ENCODE data around the gene IRAK1.

IRAK1 gene

DNA sequence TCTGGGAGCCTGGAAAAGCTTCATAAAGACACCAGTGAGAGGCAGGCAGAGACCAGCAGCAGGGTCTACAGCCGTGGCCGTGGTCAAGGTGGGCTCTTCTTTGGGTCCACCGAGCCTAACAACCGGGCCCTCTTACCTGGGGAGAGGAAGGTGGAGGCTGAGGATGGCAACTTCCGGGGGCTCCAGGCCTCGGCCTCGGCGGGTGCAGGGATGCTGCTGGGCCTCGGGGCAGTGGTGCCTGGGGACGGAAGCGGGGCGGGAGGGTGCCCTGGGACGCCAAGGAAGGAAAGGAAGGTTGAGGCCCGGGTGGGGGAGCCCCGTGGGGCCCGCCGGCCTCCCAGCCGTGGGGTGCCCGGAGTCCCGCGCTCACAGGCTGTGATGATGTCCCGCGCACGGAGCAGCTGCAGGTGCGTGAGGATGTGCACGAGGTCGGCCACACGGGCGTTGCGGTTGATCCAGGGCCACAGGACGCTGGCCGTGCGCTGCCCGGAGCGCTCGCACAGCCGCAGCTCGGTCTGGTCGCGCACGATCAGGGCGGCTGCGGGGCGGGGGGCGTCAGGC is 561 bp downstream of the IRAK1 start:
- peak; percentile 54 for DNase-seq (ENCODE audit: low spot score)

DNA sequence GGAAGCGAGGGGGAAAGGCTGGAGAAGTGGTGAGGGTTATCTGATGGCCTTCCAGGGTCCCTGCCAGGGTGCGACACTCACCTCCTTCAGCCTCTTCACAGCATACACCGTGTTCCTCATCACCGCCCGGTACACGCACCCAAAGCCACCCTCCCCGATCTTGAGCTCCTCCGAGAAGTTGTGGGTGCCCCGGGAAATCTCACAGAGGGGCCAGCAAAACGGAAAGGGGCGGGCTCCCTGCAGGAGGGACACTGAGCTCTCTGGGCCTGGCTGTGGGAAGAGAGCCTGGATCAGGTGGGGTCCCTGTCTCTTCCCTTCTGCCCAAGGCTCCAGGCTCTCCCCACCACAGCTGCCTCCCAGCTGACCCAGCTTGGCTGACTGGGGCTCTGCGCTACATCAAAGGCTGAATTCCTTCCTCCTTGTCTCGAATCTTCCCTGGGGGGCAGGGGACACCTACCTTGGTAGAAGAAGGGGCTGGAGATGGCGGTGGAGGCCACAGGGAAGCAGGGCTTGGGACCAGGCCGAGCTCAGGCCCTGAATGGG is 1.1 kb downstream of the IRAK1 start:
- DNase-seq (ENCODE audit: low spot score), result no peak

DNA sequence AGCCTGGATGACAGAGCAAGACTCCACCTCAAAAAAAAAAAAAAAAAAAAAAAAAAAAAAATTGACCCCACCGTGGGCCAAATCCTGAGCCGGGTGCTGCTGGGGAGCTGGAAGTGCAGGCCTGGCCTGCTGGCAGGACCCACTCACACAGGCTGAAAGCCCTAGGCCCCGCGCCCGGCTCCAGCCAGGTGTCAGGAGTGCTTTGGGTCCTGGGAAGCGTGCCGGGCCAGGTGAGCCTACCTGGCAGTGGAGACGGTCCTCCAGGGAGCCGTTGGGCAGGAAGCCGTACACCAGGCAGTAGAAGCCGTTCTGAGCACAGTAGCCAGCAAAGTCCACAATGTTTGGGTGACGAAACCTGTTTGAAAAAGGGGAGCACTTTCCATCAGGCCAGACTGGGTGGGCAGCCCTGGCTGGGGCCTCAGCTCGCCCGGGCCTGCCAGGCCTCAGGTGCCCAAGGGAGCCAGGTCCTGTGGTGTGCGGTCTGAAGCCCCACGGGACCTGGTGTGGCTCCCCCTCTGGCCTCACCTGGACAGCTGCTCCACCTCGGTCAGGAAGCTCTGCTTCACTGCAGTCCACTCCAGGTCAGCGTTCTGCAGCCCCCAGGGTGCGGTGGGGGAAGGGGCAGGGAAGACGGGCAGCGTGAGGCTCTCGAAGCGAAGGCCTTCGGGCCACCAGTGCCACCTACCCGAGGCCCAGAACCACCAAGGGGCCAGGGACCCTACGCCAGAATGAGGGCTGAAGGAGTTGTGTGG is 1.8 kb downstream of the IRAK1 start:
- DNase-seq (ENCODE audit: low spot score), result no peak

DNA sequence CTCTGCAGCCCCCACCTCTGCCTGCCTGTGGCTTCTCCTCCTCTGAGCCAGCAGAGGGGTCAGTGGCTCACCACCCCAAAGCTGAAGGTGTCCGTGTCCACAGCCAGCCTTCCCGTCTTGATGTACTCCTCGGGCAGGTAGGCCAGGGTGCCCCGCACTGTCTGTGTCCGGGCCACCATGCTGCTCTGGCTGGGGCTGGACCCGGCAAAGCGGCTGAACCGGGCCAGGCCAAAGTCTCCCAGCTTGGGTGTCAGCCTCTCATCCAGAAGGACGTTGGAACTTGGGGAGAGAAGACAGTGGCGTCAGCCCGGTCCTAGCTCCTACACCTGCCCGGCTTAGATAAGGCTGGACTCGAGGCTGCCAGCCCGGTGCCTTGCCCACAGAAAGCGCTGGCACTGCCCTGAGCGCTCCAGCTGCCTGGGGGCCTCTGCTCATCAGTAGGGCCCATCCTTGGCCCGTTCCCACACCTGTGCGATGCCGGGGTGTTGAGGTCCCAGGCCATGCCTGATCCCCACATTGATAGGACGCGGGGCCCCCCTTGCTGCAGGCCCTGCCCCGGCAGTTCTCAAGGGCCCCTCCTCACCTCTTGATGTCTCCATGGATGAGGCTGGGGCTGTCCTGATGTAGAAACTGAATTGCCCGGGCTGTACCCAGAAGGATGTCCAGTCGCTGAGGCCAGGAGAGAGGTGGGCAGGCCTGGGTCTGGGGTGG is 3.2 kb downstream of the IRAK1 start:
- DNase-seq (ENCODE audit: low spot score), result no peak

DNA sequence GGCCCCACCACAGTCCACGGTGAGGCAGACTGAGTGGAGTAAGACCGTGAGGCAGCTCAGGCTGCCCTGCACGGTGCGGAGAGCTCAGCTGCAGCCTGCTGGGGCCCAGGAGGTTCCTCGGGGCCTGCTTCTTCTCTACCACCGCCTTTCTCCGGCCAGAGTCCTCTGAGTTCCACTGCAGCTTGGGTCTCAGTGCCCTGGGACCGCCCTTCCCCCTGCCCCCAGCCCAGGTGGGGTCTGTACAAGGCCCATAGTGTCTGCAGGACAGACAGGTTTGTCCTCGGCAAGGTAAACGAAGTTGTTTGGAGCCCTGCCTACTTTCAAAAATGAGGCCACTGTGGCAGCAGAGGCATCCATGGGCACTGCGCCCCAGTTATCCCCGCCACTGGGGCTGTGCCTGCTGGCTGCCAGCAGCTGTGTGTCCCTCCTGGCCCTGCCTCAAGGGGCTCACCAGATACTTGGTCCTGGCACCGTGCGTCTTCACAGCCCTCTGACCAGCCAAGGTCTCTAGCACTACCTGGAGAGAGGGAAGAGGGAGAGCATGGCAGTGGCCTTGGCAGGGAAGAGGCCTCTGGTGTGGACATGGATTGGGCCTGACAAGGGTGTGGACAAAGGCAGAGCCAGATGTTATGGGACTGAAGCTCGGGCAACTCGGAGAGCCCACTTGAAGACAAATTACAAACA is 4.0 kb downstream of the IRAK1 start:
- no peak for DNase-seq (ENCODE audit: low spot score)

DNA sequence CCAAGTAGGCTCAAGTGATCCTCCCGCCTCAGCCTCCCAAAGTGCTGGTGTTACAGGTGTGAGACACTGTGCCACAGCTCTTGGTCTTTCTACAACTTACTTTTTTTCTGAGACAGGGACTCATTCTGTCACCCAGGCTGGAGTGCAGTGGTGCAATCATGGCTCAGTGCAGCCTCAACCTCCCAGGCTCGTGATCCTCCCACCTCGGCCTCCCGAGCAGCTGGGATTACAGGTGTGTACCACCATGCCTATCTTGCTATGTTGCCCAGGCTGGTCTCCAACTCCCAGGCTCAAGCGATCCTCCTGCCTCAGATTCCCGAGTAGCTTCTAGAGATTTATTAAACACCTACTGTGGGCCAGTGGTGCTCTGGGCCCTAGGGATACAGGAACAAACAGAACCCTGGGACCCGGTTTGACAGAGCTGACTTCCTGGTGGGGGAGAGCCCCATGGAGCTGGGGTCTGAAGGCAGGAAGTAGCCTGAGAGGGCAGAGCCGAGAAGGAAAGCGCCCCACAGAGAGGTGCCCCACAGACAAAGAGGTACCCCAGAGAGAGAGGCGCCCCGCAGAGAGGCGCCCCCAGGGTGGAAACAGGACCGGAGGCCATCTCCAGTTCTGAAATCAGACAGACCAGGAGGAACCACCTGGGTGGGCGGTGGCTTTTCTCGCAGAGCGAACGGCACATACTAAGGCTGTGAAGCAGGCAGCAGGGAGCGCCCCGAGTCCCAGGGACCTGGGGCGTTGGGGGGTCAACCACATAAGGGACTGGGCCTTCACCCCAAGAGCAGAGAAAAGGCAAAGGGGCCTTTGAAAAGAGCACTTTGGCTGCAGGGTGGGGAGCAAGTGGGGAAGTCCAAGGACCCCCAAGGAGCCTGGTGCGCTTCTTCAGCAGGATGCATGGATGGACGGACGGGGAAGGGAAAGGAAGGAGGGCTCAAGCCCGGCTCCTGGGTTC is 5.0 kb downstream of the IRAK1 start:
- no peak for DNase-seq (ENCODE audit: low spot score)

DNA sequence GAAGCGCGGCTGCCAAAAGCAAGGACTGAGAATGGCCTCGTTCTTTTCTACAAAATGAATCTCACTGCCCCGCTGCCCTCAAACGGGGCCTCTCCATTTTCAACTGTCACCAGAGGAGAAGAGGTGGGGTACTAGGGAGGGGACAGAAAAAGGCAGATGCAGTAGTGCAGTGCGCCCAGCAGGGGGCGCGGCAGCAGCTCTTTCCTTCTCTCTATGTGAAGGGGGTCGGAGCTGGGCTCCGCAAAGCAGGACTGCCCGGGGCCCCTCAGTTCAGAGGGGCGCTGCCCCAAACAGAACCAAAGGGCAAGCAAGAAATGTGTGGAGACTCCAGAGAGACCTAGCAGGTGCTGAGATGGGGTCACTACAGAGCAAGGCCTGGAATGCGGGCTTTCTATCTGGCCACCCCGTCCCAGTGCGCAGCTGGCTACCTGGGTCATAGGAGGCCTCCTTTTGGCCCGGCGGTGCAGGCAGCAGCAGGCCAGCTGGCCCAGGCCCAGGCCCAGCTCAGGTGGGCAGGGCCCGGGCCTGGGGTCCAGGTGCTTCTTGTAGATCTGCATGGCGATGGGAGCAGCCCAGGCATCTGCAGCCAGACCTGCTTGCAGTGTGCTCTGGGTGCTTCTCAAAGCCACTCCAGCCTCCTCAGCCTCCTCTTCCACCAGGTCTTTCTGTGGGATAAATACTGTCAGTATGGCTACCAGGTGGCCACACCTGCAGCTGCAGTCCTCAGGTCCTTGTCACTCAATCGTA is 5.9 kb downstream of the IRAK1 start:
- DNase-seq (ENCODE audit: low spot score), result peak; percentile 79

DNA sequence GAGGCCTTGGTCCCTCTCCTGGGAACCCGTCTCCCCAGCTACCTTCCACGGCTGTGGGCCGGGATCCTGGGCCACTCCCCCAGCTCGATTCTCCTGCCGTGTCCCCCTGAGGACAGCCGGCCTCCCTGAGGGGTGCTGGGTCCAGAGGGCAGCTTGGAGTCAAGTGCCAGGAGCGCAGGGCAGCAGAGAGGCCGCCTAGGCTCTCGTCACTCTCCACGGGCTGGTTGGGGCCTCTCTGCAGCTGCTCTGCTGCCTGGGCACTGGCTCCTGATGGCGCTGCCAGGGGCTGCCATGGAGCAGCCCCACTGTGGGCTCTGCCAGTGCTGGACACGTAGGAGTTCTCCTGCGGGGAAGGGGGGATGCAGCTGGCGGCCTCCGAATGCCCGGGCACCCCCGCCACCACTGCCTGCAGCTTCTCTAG is 6.7 kb downstream of the IRAK1 start:
- DNase-seq (ENCODE audit: low spot score), result no peak

DNA sequence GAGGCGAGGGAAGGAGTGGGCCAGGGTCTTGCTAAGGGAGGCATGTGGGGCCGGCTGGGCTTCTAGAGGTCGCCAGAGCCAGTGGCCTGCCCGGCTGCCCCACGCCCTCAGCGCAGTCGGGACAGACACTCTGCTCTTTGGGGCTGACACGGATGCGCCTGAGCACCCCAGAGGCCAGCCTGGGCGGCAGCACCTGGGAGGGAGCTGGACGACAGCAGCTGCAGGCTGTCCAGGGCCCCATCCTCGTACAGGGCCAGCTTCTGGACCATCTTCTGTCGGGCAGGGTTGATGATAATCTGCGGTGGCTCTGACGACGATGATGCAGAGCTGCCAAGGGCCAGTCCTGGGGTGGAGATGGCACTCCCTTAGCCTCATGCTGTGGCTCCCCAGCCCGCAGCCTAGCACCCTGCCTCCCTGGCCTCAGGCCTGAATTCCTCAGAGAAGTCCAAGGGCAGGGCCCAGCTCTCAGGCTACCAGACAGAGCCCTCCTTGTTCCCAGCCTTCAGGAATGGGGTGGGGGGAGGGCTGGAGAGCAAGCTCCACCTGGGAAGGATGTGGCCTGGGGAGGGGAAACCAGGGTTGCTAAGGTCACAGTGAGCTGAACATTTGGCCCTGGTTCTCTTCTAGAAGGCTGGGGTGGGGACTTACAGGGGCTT is 7.2 kb downstream of the IRAK1 start:
- DNase-seq (ENCODE audit: low spot score), result no peak

DNA sequence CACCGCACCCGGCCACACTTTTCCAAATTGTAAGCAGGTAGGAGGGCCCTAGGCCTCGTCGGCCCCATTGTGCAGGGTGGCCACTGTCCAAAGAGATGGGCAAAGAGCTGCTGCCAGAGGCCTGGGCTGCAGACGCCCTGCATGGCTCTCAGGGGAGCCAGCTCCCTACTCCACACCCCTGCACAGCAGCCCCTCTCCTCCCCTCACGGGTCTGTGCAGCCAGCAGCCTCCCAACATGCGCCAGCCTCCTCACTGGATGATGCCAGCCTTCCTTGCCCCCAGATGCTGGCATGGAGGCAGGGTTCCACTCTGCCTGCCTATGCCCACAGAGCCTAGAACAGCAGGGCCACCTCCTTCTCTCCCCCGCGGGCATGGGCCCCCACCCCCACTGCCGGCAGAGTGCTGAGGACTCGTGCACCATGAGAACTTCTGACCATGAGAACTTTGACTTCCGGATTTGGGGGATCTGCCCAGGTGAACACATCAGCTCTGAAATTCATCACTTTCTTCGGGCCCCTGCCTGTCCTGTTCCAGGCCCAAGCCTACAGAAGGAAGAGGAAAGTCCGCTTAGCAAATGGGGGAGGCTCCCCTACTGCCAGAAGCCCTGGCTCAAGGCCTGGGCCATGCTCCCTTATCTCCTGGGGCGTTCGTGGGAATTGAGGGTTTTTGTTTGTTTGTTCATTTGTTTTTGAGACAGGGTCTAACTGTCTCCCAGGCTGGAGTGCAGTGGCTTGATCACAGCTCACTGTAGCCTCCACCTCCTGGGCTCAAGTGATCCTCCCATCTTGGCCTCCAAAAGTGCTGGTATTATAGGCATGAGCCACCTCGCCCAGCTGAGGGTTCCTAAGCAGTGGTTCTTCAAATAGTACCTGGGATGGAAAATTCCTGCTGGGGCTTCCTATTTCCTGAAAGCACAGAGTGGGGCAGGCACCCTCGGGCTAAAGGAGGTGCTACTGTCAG is 8.0 kb downstream of the IRAK1 start:
- DNase-seq (ENCODE audit: low spot score), result no peak

DNA sequence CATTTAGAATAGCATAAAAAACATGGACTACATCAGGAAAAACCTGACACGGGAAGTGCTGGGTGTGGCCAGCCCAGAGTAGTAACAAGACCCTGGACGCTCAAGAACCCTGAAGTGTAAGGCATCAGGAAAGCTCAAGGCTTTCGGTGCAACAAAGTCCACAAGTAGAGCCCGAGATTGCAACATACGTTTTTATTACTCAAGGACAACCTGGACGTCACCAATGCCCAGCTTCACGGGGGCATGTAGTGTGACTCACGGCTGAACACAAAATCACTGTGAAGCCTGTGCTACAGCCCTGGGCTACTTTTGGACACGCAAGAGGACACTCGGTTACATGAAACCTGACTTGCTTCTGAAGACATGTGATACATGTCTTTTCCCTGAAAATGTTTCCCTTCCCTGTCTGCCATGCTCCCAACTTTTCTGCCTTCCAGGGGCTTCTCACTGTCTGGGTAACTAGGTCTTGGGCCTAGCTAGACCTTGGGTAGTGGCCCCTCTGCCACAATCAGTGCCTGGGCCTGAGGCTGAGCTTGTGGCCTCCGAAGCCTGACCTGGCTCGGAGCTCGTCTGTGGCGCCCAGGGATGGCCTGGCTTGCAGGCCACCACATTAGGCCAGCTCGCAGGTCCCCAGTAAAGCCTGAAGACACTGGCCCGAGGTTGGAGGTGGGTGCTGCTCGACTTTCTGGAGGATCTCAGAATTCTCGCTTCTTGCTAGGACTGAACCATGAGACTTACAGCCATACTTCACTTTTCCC is 9.2 kb downstream of the IRAK1 start:
- no peak for DNase-seq (ENCODE audit: low spot score)

DNA sequence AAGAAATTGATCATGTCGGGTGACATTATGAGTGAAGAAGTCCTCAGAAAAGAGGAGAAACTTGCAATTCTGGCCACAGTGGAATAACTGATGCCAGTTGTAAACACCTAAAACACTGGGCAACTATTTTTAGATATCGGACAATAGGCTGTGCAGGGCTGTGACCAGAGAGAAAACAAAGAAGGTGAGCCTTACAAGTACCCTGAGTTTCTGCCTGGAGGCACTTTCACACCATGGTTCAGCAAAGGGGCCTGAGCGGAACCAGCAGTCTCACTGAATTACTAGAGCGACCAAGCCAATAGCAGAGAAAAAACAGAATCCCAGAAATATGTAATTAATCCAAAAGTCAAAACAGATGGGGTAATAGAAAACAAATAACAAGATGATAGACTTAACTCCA is 11.2 kb downstream of the IRAK1 start:
- DNase-seq (ENCODE audit: low spot score), result no peak

DNA sequence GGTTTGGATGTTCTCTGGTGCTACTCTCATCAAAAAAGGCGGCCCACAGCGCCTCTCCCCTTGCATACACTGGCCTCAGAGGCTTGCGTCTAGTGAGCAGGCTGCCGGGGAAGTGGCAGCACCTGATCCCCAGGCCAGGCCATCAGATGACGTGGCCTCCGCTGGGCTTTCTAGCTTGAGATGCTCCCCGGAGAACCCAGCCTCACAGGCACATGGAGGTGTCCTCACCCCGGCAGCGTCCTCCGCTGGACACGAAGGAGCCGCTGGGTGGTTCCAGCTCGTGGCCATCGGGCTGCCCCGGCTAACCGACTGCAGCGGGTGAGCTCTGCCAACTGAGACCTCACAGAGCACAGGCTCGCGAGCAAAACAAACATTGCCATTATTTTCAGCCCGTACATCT is 12.8 kb downstream of the IRAK1 start:
- DNase-seq (ENCODE audit: low spot score), result no peak

DNA sequence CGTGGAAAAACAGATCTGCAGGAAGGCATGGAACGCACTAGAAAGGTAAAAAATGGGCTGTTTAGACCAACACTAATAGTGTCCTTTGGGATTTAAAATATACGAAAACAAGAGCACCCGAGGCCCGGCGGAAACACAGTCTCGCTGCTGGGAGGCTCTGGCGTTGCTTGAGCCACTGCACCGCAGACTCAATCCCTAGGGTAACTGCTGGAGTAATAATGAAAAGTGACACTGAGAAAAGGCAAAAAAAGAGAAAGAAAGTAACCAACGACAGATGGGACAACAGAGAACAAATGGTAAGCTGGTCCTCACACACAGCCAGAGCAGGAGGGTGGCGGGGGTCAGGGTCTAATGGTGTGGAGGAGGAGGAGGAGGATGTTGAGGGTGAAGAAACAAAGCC is 15.4 kb downstream of the IRAK1 start:
- DNase-seq (ENCODE audit: low spot score), result no peak

DNA sequence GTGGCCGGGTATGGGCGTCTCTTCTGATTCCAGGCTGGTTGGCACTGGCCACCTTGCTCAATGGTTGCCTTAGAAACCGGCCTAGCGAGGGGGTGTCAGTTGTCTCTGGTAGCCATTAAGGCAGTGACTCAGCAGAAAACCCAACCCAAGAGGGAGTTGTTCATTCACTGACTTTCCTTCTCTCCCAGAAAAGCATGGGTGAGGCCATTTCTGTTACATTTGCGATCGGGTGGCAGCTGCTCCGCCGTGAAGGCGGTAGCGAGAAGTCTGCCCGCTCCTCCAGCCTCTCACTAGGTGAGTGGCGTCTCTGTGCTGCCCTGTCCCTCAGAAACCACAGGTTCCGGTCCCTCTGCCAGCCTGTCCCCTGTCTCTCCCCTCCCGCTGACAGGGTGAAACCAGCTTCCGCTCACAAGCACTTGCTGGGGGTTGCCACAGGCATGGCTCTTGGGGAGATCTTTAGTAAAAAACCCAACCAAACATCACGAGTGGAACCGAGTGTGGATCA is 17.4 kb downstream of the IRAK1 start:
- no peak for DNase-seq (ENCODE audit: low spot score)

DNA sequence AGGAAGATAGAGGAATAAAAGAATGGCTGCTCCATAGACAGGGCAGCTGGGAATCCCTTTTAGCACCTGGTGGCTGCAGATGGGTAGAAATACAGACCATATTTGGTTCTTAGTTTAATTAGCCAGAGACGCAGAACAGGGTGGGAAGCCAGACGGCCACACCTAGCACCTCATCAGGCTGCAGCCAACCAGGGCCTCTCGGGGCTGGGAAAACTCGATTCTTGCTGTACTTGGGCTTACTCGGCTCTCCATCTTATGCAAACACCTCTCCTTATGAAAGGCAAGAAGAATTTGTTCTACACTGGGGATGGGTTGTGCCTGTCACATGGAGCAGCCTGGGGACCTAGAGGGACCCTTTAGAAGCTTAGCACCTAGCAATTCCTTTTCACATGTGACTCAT is 19.7 kb downstream of the IRAK1 start:
- DNase-seq (ENCODE audit: low spot score), result no peak

DNA sequence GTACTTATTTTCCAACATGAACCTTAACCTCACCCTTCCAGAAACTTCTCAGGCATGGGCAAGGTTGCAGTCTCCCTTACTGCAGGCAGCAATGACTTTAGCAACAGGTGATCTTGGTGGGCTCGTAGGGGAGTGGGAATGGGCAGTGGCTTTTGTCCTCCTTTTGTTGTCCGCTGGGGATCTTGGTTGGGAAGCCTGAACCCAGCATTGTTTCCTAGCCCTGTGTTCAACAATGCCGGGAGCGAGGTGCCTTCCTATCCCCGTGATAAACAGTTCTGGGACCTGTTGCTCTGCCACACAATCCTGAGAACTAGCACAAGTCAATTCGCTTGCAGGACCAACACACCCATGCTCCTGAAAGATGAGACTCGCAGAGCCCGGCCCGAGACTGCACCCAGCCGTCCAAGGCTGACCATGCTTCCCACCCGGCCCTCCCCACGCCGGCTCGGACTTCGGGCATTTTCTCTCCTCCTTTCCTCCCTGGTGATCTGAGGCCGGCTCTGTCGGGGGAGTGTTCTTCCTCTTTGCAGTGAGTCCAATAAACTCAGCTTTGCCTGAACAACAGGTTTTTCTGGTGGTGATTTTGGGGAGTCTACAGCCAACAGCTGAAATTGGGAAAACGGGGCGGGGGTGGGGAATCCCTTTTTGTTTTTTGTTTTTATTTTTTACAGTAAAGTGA is 20.2 kb downstream of the IRAK1 start:
- no peak for DNase-seq (ENCODE audit: low spot score)
